ENCODE measurements around the gene STOM. TPM values are rescaled to one million over a fixed set of nuclear protein-coding genes. Genes with fewer than 3 reads are reported as not detected.
A peak's percentile ranks its signal among the peaks of the same experiment; 100 is the strongest.

The STOM gene
- total RNA-seq, 4 donors from 2014 or later: 43.7 to 169 (median 119) TPM

GRCh38 chr9:121318631-121319382 lies 51.2 kb downstream of the STOM start:
- TF ChIP-seq, protein P1, sequence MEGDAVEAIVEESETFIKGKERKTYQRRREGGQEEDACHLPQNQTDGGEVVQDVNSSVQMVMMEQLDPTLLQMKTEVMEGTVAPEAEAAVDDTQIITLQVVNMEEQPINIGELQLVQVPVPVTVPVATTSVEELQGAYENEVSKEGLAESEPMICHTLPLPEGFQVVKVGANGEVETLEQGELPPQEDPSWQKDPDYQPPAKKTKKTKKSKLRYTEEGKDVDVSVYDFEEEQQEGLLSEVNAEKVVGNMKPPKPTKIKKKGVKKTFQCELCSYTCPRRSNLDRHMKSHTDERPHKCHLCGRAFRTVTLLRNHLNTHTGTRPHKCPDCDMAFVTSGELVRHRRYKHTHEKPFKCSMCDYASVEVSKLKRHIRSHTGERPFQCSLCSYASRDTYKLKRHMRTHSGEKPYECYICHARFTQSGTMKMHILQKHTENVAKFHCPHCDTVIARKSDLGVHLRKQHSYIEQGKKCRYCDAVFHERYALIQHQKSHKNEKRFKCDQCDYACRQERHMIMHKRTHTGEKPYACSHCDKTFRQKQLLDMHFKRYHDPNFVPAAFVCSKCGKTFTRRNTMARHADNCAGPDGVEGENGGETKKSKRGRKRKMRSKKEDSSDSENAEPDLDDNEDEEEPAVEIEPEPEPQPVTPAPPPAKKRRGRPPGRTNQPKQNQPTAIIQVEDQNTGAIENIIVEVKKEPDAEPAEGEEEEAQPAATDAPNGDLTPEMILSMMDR (IDR thresholded peaks at IDR 0.05): no peak
- no peak for TF ChIP-seq POLR2A (IDR thresholded peaks at IDR 0.05)
- 69 to 89% methylated on average over 5 to 10 of the region's 19 CpGs for WGBS, 2 donors
- Histone ChIP-seq H3K27ac (peak overlapping the region; percentile 79 to 95 (median 87)), H3K4me1 (peaks cover 7 to 95% (median 49%) of the 10 kb centered on the region in 3 donors), H3K36me3 (peaks cover 14 to 96% (median 34%) of the 10 kb centered on the region in 3 donors), H3K27me3 (no peaks in the 10 kb centered on the region), H3K9me3 (no peaks in the 10 kb centered on the region), H3K4me3 (no peak overlapping the region)
- no peak for DNase-seq
- intact Hi-C loops (cut with DNase I): no loop called here

DNA sequence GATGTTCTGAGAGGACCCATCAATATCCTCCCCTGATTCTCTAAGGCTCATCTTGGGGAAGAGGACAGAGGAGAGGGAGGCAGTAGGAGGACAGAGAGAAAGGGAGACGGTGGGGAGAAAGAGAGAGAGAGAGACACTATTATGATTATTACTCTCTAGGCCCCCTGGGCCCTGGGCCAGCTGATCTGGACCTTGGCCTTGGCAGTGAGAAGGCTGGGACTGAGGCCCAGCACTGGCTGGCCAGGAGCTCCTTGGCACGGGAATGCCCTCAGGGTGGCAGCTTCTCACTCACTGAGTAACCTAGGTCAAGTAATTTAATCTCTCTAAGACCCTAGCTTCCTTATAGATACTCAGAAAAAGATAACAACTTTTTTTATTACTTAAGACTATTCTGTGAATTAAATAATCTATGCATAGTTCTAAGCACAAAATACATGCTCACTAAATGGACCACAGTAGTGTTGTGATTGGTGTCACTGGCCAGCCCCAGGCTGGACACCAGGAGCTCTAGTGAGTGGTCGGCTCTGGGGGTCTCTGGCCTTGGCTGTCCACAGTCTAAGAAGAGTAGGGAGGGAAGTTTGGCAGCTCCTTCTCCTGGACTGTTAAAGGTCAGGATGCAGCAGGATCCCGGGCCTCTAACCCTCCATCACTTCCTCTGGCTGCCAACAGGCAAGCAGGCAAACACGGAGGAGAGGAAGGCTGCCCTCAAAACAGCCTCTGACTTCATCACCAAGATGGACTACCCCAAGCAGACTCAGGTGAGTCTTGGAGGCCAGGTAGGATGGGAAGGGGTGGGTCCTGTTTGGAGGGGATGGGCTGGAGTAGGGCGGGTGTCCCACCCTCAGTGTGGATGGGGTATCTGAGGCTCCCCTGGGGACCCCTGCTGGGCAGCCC lies 52.1 kb downstream of the STOM start:
- no peak for TF ChIP-seq POLR2A (IDR thresholded peaks at IDR 0.05)
- Histone ChIP-seq H3K27ac (peak overlapping the region in 3 of 4 donors; percentile 82 to 95 (median 92)), H3K4me3 (no peak overlapping the region), H3K4me1 (peaks cover 6 to 90% (median 46%) of the 10 kb centered on the region in 3 donors), H3K27me3 (no peaks in the 10 kb centered on the region), H3K9me3 (no peaks in the 10 kb centered on the region), H3K36me3 (peaks cover 18 to 96% (median 42%) of the 10 kb centered on the region in 3 donors)
- intact Hi-C loops (cut with DNase I): no loop called here
- no peak for DNase-seq
- 43 to 50% methylated on average over 2 to 4 of the region's 6 CpGs for WGBS, 2 donors

- no peak for DNase-seq
- intact Hi-C loops (cut with DNase I): no loop called here
- Histone ChIP-seq H3K27ac (peak overlapping the region in 3 of 4 donors; percentile 82 to 95 (median 92)), H3K4me3 (no peak overlapping the region), H3K36me3 (peaks cover 22 to 97% (median 51%) of the 10 kb centered on the region in 3 donors), H3K4me1 (peaks cover 0 to 82% (median 35%) of the 10 kb centered on the region in 3 donors), H3K9me3 (no peaks in the 10 kb centered on the region), H3K27me3 (no peaks in the 10 kb centered on the region)
- 86 to 90% methylated on average over 4 to 6 of the region's 11 CpGs for WGBS, 2 donors
- TF ChIP-seq, protein P1 (IDR thresholded peaks at IDR 0.05): no peak
- TF ChIP-seq POLR2A (IDR thresholded peaks at IDR 0.05): no peak
Measured at GRCh38 chr9:121316852-121317373, 53.1 kb downstream of the STOM start.

GRCh38 chr9:121316378-121316777 lies 53.7 kb downstream of the STOM start:
- no peak overlapping the region for H3K4me3 ChIP-seq
- H3K36me3 ChIP-seq: peaks cover 25 to 97% (median 54%) of the 10 kb centered on the region in 3 donors
- peaks cover 0 to 82% (median 30%) of the 10 kb centered on the region in 3 donors for H3K4me1 ChIP-seq
- H3K27me3 ChIP-seq: no peaks in the 10 kb centered on the region
- peak overlapping the region in 2 of 4 donors; percentile 92 to 95 for H3K27ac ChIP-seq
- TF ChIP-seq POLR2A (IDR thresholded peaks at IDR 0.05): no peak
- TF ChIP-seq, protein P1 (IDR thresholded peaks at IDR 0.05): no peak
- intact Hi-C loops (cut with DNase I): no loop called here
- no peaks in the 10 kb centered on the region for H3K9me3 ChIP-seq
- WGBS, 2 donors: 88 to 89% methylated on average over 6 of the region's 6 CpGs
- DNase-seq: no peak

DNA sequence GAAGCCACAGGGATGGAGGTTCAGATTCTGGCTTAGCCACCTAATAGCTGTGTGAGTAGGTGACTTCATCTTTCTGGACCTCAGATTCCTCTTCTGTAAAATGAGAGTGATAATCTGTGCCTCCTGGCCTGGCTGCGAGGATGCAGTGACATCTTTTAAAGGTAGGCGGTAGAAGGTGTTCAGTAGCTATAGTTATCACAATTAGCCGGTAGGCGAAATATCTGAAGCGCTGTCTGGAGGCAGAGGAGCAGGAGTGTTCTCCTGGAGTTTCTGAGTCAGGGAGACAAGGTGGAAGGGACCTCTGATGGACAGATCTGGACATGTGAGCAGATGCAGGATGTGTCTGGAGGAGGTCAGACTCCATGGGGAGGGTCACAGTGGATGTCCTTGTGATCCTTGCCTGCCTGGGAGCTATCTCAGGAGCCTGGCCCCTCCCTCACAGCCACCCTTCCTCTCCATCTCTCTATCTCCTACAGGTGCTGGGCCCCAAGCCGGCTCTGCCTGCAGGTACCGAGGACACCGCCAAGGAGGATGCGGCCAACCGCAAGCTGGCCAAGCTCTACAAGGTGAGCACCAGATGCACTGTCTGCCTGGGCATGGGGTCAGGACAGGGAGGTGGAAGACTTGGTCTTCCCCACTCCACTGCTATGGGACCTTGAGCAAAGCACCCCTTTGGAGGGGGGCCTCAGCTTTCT lies 56.4 kb downstream of the STOM start:
- WGBS, 2 donors: 98 to 100% methylated on average over 5 to 7 of the region's 10 CpGs
- H3K27ac ChIP-seq: peak overlapping the region in 3 of 4 donors; percentile 8 to 41 (median 25)
- TF ChIP-seq POLR2A (IDR thresholded peaks at IDR 0.05): no peak
- TF ChIP-seq, protein P1 (IDR thresholded peaks at IDR 0.05): no peak

More for the DNA sequence above, 56.4 kb downstream of the STOM start:
- peaks cover 24 to 100% (median 63%) of the 10 kb centered on the region in 3 donors for H3K36me3 ChIP-seq
- no peak overlapping the region for H3K4me3 ChIP-seq
- no peaks in the 10 kb centered on the region for H3K27me3 ChIP-seq
- H3K4me1 ChIP-seq: peaks cover 0 to 67% (median 15%) of the 10 kb centered on the region in 3 donors
- intact Hi-C loops (cut with DNase I): no loop called here
- DNase-seq: no peak
- H3K9me3 ChIP-seq: no peaks in the 10 kb centered on the region

Measured in esophagus squamous epithelium (tissue), 5 donors.